H1 (cell line): Measurements from ENCODE around the gene HSDL2. TPM values are rescaled to one million over a fixed set of nuclear protein-coding genes. Genes with fewer than 3 reads are reported as not detected.

Source experiments
- CTCF ChIA-PET: fragments of 300-600 bp; sonication (Branson Sonifier 250); formaldehyde crosslinking; loops from one replicate; lab custom pipeline; 2021; ENCODE audit not compliant: partially characterized antibody; lab: Charles Lee
- POLR2A ChIA-PET: fragments of 300-600 bp; sonication (Branson Sonifier 250); formaldehyde crosslinking; loops from one replicate; lab custom pipeline; 2021; ENCODE audit warnings: inconsistent platforms; ENCODE audit not compliant: partially characterized antibody; lab: Charles Lee
- DNase-seq, 2 experiments: peaks; one replicate each; pipeline versions ENCODE4 v3.0.0 to v3.0.0-alpha.2; 2010 to 2022; ENCODE audit warnings: low spot score in 2 of 2, low read depth in 1 of 2, mixed read lengths in 1 of 2
- FAIRE-seq: peaks from 2 replicates; lab custom pipeline; 2011; peaks lifted over from hg19 to GRCh38; lab: Jason Lieb, UNC
- H2AFZ ChIP-seq: 2 replicates; pipeline ENCODE4 v1.8.1; 2012; ENCODE audit warnings: low read length, inconsistent platforms
- H2AK5ac ChIP-seq: 2 replicates; pipeline ENCODE4 v1.6.1; 2013; ENCODE audit warnings: low read depth, low read length
- H2BK120ac ChIP-seq: replicated peaks from 2 replicates; pipeline ENCODE3; 2013; ENCODE audit warnings: low read depth, low read length, inconsistent platforms
- H2BK12ac ChIP-seq: 2 replicates; pipeline ENCODE4 v1.6.1; 2013; ENCODE audit warnings: low read depth, low read length
- H2BK15ac ChIP-seq: 2 replicates; pipeline ENCODE4 v1.6.1; 2013; ENCODE audit warnings: low read length
- H2BK20ac ChIP-seq: 2 replicates; pipeline ENCODE4 v1.6.1; 2013; ENCODE audit warnings: low read length
- H2BK5ac ChIP-seq: 2 replicates; pipeline ENCODE4 v1.6.1; 2013; ENCODE audit warnings: low read depth, low read length
- H3K14ac ChIP-seq: 2 replicates; pipeline ENCODE4 v1.6.1; 2013; ENCODE audit warnings: inconsistent platforms; ENCODE audit not compliant: insufficient read length
- H3K18ac ChIP-seq: 2 replicates; pipeline ENCODE4 v1.6.1; 2013; ENCODE audit warnings: low read length; ENCODE audit errors: extremely low read depth
- H3K23ac ChIP-seq: 2 replicates; pipeline ENCODE4 v1.6.1; 2013; ENCODE audit warnings: inconsistent platforms; ENCODE audit not compliant: insufficient read length
- H3K23me2 ChIP-seq: 2 replicates; pipeline ENCODE4 v1.6.1; 2013; ENCODE audit warnings: low read depth, low read length
- H3K27ac ChIP-seq: 2 replicates; pipeline ENCODE4 v1.6.1; 2011; ENCODE audit warnings: low read depth, low read length, inconsistent platforms
- H3K27me3 ChIP-seq, 4 experiments: replicated peaks in 1 of 4; 1 replicate in 1 of 4; 2 replicates in 3 of 4; pipeline versions ENCODE4 v1.6.1 to v1.8.1; 2011 to 2013; ENCODE audit warnings: low read length in 3 of 4, mild to moderate bottlenecking in 3 of 4, inconsistent platforms in 2 of 4, mixed read lengths in 2 of 4, moderate library complexity in 1 of 4; ENCODE audit not compliant: control insufficient read depth in 3 of 4, insufficient read depth in 3 of 4; ENCODE audit errors: extremely low read depth in 1 of 4
- H3K36me3 ChIP-seq, 4 experiments: 2 replicates each; pipeline versions ENCODE4 v1.6.1 to v1.8.1; 2011 to 2013; ENCODE audit warnings: mild to moderate bottlenecking in 4 of 4, low read length in 3 of 4, moderate library complexity in 2 of 4, control low read depth in 1 of 4, inconsistent platforms in 1 of 4; ENCODE audit not compliant: insufficient read depth in 4 of 4, control insufficient read depth in 2 of 4
- H3K4ac ChIP-seq: replicated peaks from 2 replicates; pipeline ENCODE3; 2013; ENCODE audit warnings: low read length, low read depth, mixed read lengths, inconsistent platforms; ENCODE audit not compliant: insufficient read length
- H3K4me1 ChIP-seq, 4 experiments: replicated peaks in 1 of 4; 1 replicate in 1 of 4; 2 replicates in 3 of 4; pipeline versions ENCODE4 v1.6.1 to v1.8.1; 2011 to 2013; ENCODE audit warnings: low read length in 3 of 4, inconsistent platforms in 2 of 4, mixed read lengths in 1 of 4; ENCODE audit not compliant: insufficient read depth in 4 of 4, control insufficient read depth in 3 of 4
- H3K4me2 ChIP-seq, 2 experiments: 2 replicates each; pipeline versions ENCODE4 v1.6.1 to v1.8.1; 2011 to 2013; ENCODE audit warnings: low read depth in 2 of 2, low read length in 2 of 2, control low read depth in 1 of 2, inconsistent platforms in 1 of 2, mild to moderate bottlenecking in 1 of 2; ENCODE audit not compliant: insufficient read depth in 1 of 2
- H3K4me3 ChIP-seq, 4 experiments: fragments of 200-600, 300-600 bp in 1 of 4; sonication (generic), shearing (Covaris generic), sonication (Bioruptor Twin) in 1 of 4; 2 replicates each; pipeline versions ENCODE4 v1.5.1 to v1.8.1; 2011 to 2016; ENCODE audit warnings: low read length in 4 of 4, low read depth in 3 of 4, control low read depth in 2 of 4, inconsistent platforms in 2 of 4, mild to moderate bottlenecking in 2 of 4, mixed read lengths in 1 of 4, moderate library complexity in 1 of 4; ENCODE audit not compliant: insufficient read depth in 2 of 4; ENCODE audit errors: extremely low read depth in 1 of 4
- H3K56ac ChIP-seq: replicated peaks from 2 replicates; pipeline ENCODE3; 2013; ENCODE audit warnings: low read depth, mild to moderate bottlenecking, mixed read lengths, low read length, inconsistent platforms; ENCODE audit not compliant: insufficient read length
- H3K79me1 ChIP-seq: 2 replicates; pipeline ENCODE4 v1.6.1; 2013; ENCODE audit warnings: low read depth, low read length, control low read depth
- H3K79me2 ChIP-seq, 2 experiments: 2 replicates each; pipeline versions ENCODE4 v1.6.1 to v1.8.1; 2012 to 2013; ENCODE audit warnings: low read length in 2 of 2, mild to moderate bottlenecking in 2 of 2, inconsistent platforms in 1 of 2; ENCODE audit not compliant: insufficient read depth in 2 of 2, control insufficient read depth in 1 of 2
- H3K9ac ChIP-seq, 4 experiments: replicated peaks in 1 of 4; 1 replicate in 1 of 4; 2 replicates in 3 of 4; pipeline versions ENCODE4 v1.6.1 to v1.8.1; 2011 to 2013; ENCODE audit warnings: low read depth in 3 of 4, low read length in 3 of 4, control low read depth in 2 of 4, mild to moderate bottlenecking in 2 of 4, moderate library complexity in 2 of 4, inconsistent platforms in 1 of 4; ENCODE audit errors: extremely low read depth in 1 of 4
- H3K9me3 ChIP-seq, 2 experiments: 2 replicates each; pipeline versions ENCODE4 v1.6.1 to v1.8.1; 2012 to 2013; ENCODE audit warnings: mild to moderate bottlenecking in 2 of 2, moderate library complexity in 2 of 2, control low read depth in 1 of 2, inconsistent platforms in 1 of 2, low read depth in 1 of 2, low read length in 1 of 2, mixed read lengths in 1 of 2; ENCODE audit not compliant: insufficient read depth in 2 of 2
- H4K20me1 ChIP-seq, 2 experiments: replicated peaks in 1 of 2; 2 replicates each; pipeline versions ENCODE3 to v1.8.1; 2011 to 2013; ENCODE audit warnings: inconsistent platforms in 2 of 2, low read length in 2 of 2, mild to moderate bottlenecking in 1 of 2; ENCODE audit not compliant: insufficient read depth in 2 of 2, control insufficient read depth in 1 of 2
- H4K5ac ChIP-seq: 2 replicates; pipeline ENCODE4 v1.6.1; 2013; ENCODE audit warnings: low read length, low read depth, mixed read lengths, inconsistent platforms; ENCODE audit not compliant: insufficient read length
- H4K8ac ChIP-seq: 2 replicates; pipeline ENCODE4 v1.8.0; 2013; ENCODE audit warnings: mild to moderate bottlenecking, moderate library complexity, low read length, inconsistent platforms; ENCODE audit not compliant: insufficient read depth; ENCODE audit errors: extremely low read depth
- H4K91ac ChIP-seq: replicated peaks from 2 replicates; pipeline ENCODE3; 2013; ENCODE audit warnings: low read length, mixed read lengths, inconsistent platforms; ENCODE audit not compliant: insufficient read length
- SAP30 ChIP-seq: fragments of 300-600 bp; sonication (generic); IDR thresholded peaks from 2 replicates; pipeline ENCODE4 v1.7.1; 2012; ENCODE audit warnings: low read length, moderate library complexity, mild to moderate bottlenecking, inconsistent platforms; ENCODE audit not compliant: insufficient read depth, insufficient replicate concordance
- SIX5 ChIP-seq: IDR thresholded peaks from 2 replicates; pipeline ENCODE4 v1.6.1; 2011; ENCODE audit warnings: mild to moderate bottlenecking, low read depth, low read length
- WGBS, 2 experiments: shearing (Covaris generic) in 1 of 2; methylation state at CpG; one replicate each; pipeline versions ENCODE4 v1.1.6 to v1.1.7; 2013 to 2015; ENCODE audit warnings: low lambda C conversion rate in 2 of 2, mixed read lengths in 2 of 2, inconsistent platforms in 1 of 2, low coverage in 1 of 2, missing lambda C conversion rate in 1 of 2; ENCODE audit not compliant: insufficient replicate concordance in 2 of 2, insufficient coverage in 1 of 2, insufficient read length in 1 of 2; ENCODE audit errors: extremely low coverage in 1 of 2, missing lambda C conversion rate in 1 of 2; 5-methylcytosine and 5-hydroxymethylcytosine counted together
- polyA plus RNA-seq, 7 experiments: library from polyadenylated mRNA; depleted of rRNA in 3 of 7; stranded (reverse) in 5 of 7; unstranded in 2 of 7; fragments of >200 nt in 5 of 7; fragments of 200-250 nt in 2 of 7; gene quantifications; 1 replicate in 5 of 7; 2 replicates in 1 of 7; 4 replicates in 1 of 7; pipeline versions ENCODE4 v1.2.1 to v1.2.3, GENCODE V29; 2011 to 2013; ENCODE audit warnings: missing spikeins in 2 of 7, mixed read lengths in 2 of 7
- total RNA-seq: library from RNA; stranded (reverse); fragmentation: NEBNext Ultra II Directional; extraction: Animal tissue kit (Norgen Biotek cat#: 25700); gene quantifications from 2 replicates; pipeline ENCODE4 v1.2.1, GENCODE V29; 2021

The HSDL2 gene
- total and polyA plus RNA-seq, 2 of the 8 experiments (the other 6 are each of a cell fraction or from before 2014, with no cell fraction given) = 6.6 to 15.4 TPM

- FAIRE-seq (no peak), DNase-seq (no peak)
- 13% methylated on average over 11 of the region's 11 CpGs; no CpG with 5 or more reads in 1 of the 2 experiments for WGBS, 2 experiments
- Histone ChIP-seq H2BK5ac (no peak overlapping the region), H3K56ac (no peak overlapping the region), H3K79me2 (peaks cover 5 to 57% of the 10 kb centered on the region in 2 experiments), H3K27ac (no peak overlapping the region), H2BK12ac (no peak overlapping the region), H3K36me3 (peaks cover under 1 to 8% (median 1%) of the 10 kb centered on the region in 4 experiments; a peak in 4 of 8 replicates), H3K14ac (no peak overlapping the region), H3K4ac (no peak overlapping the region), H4K8ac (no peak overlapping the region), H2BK120ac (no peak overlapping the region), H2AFZ (no peak overlapping the region), H3K4me1 (peaks cover 0 to 11% (median 5%) of the 10 kb centered on the region in 4 experiments; a peak in 3 of 7 replicates), H4K20me1 (peaks cover 6 to 10% of the 10 kb centered on the region in 2 experiments), H3K23me2 (peaks cover 10% of the 10 kb centered on the region), H4K5ac (no peak overlapping the region), H3K79me1 (peaks cover 3% of the 10 kb centered on the region; the same call in 1 of the 2 replicates), H2AK5ac (no peak overlapping the region), H3K23ac (no peak overlapping the region), H4K91ac (no peak overlapping the region), H3K4me3 (peak overlapping the region; percentile 91 to 97 (median 93)), H3K9ac (peak overlapping the region in 3 of 4 experiments; percentile 72 to 85 (median 81); a peak in 4 of 7 replicates), H3K9me3 (no peaks in the 10 kb centered on the region), H3K27me3 (no peaks in the 10 kb centered on the region), H2BK20ac (no peak overlapping the region), H2BK15ac (no peak overlapping the region), H3K18ac (no peak overlapping the region; the same call in 1 of the 2 replicates), H3K4me2 (peak overlapping the region; percentile 85)
- POLR2A ChIA-PET = interaction anchor here (0.5 to 1.3 kb wide), 5 partner anchors 11 to 108 kb away, joined by 3 to 6 read pairs (median 4); partner anchors contain the start of gene HSDL2
- CTCF ChIA-PET = interaction anchor here (0.6 to 1.2 kb wide), 3 partner anchors 218 to 620 kb away, joined by 3 to 4 read pairs (median 3); no protein-coding TSS in a partner anchor
- TF ChIP-seq SIX5 (no peak), SAP30 (peak; percentile 47)
Measured at GRCh38 chr9:112487799-112488340, 108.0 kb downstream of the HSDL2 start.
